Trophoblast cell (in vitro differentiated cells and primary cell): ENCODE results near the gene CNKSR3.
A peak's percentile ranks its signal among the peaks of the same experiment; 100 is the strongest.

ENCODE experiments used
- DNase-seq, 2 donors: peaks; one replicate each; pipeline ENCODE4 v3.0.0-alpha.2; 2016
- H2AFZ ChIP-seq: 2 replicates; pipeline ENCODE4 v1.6.1; 2013; ENCODE audit warnings: low read length, moderate library complexity, mild to moderate bottlenecking; ENCODE audit not compliant: insufficient read depth, poor library complexity
- H2AK5ac ChIP-seq: 2 replicates; pipeline ENCODE4 v1.6.1; 2013; ENCODE audit warnings: mild to moderate bottlenecking, low read length
- H2BK120ac ChIP-seq: 2 replicates; pipeline ENCODE4 v1.6.1; 2013; ENCODE audit warnings: low read length, mild to moderate bottlenecking, moderate library complexity; ENCODE audit not compliant: insufficient read depth, poor library complexity
- H2BK12ac ChIP-seq: 2 replicates; pipeline ENCODE4 v1.6.1; 2013; ENCODE audit warnings: mild to moderate bottlenecking, low read length, moderate library complexity
- H2BK5ac ChIP-seq: 2 replicates; pipeline ENCODE4 v1.6.1; 2013; ENCODE audit warnings: low read length, low read depth, moderate library complexity, mild to moderate bottlenecking; ENCODE audit not compliant: poor library complexity
- H3K14ac ChIP-seq: 2 replicates; pipeline ENCODE4 v1.6.1; 2013; ENCODE audit warnings: mild to moderate bottlenecking, low read length
- H3K18ac ChIP-seq: 2 replicates; pipeline ENCODE4 v1.6.1; 2013; ENCODE audit warnings: mild to moderate bottlenecking, low read length
- H3K23ac ChIP-seq: 2 replicates; pipeline ENCODE4 v1.6.1; 2013; ENCODE audit warnings: low read length
- H3K27ac ChIP-seq: 2 replicates; pipeline ENCODE4 v1.5.1; 2013; ENCODE audit warnings: low read depth, mild to moderate bottlenecking, inconsistent platforms, low read length, moderate library complexity
- H3K27me3 ChIP-seq: 2 replicates; pipeline ENCODE4 v1.6.1; 2013; ENCODE audit warnings: inconsistent platforms, mild to moderate bottlenecking, low read length, moderate library complexity; ENCODE audit not compliant: insufficient read depth
- H3K36me3 ChIP-seq, 2 experiments: 1 replicate in 1 of 2; 2 replicates in 1 of 2; pipeline ENCODE4 v1.6.1; 2013; ENCODE audit warnings: low read length in 2 of 2, mild to moderate bottlenecking in 2 of 2, moderate library complexity in 1 of 2; ENCODE audit not compliant: insufficient read depth in 2 of 2, control insufficient read depth in 1 of 2
- H3K4ac ChIP-seq: 2 replicates; pipeline ENCODE4 v1.6.1; 2013; ENCODE audit warnings: low read depth, mild to moderate bottlenecking, low read length, moderate library complexity
- H3K4me1 ChIP-seq, 2 experiments: 1 replicate in 1 of 2; 2 replicates in 1 of 2; pipeline ENCODE4 v1.6.1; 2013; ENCODE audit warnings: low read length in 2 of 2, mild to moderate bottlenecking in 2 of 2, moderate library complexity in 1 of 2; ENCODE audit not compliant: insufficient read depth in 2 of 2, control insufficient read depth in 1 of 2
- H3K4me2 ChIP-seq: 2 replicates; pipeline ENCODE4 v1.6.1; 2013; ENCODE audit warnings: inconsistent platforms, mild to moderate bottlenecking, low read length, moderate library complexity
- H3K4me3 ChIP-seq: 2 replicates; pipeline ENCODE4 v1.5.1; 2013; ENCODE audit warnings: mild to moderate bottlenecking, low read depth, low read length, inconsistent platforms
- H3K79me1 ChIP-seq: one replicate; pipeline ENCODE4 v1.6.1; 2013; ENCODE audit warnings: low read length
- H3K79me2 ChIP-seq: 2 replicates; pipeline ENCODE4 v1.6.1; 2013; ENCODE audit warnings: low read length, mild to moderate bottlenecking; ENCODE audit not compliant: control insufficient read depth, insufficient read depth, poor library complexity
- H3K9ac ChIP-seq: 2 replicates; pipeline ENCODE4 v1.6.1; 2013; ENCODE audit warnings: mild to moderate bottlenecking, low read length
- H3K9me3 ChIP-seq: 2 replicates; pipeline ENCODE4 v1.6.1; 2013; ENCODE audit warnings: low read depth, mild to moderate bottlenecking, control low read depth, inconsistent platforms, low read length; ENCODE audit not compliant: insufficient read depth
- H4K12ac ChIP-seq: 2 replicates; pipeline ENCODE4 v1.6.1; 2013; ENCODE audit warnings: low read depth, mild to moderate bottlenecking, low read length, moderate library complexity
- H4K8ac ChIP-seq: 2 replicates; pipeline ENCODE4 v1.6.1; 2013; ENCODE audit warnings: low read depth, mild to moderate bottlenecking, low read length, moderate library complexity
- H4K91ac ChIP-seq: one replicate; pipeline ENCODE4 v1.6.1; 2013; ENCODE audit warnings: low read depth, mild to moderate bottlenecking, low read length, moderate library complexity
- WGBS: extraction: QIAGEN DNeasy Blood & Tissue Kit; methylation state at CpG from one replicate; pipeline ENCODE4 v1.1.7; 2013; ENCODE audit warnings: missing lambda C conversion rate; ENCODE audit not compliant: insufficient read length, insufficient coverage; ENCODE audit errors: extremely low coverage; 5-methylcytosine and 5-hydroxymethylcytosine counted together

The CNKSR3 gene

DNA sequence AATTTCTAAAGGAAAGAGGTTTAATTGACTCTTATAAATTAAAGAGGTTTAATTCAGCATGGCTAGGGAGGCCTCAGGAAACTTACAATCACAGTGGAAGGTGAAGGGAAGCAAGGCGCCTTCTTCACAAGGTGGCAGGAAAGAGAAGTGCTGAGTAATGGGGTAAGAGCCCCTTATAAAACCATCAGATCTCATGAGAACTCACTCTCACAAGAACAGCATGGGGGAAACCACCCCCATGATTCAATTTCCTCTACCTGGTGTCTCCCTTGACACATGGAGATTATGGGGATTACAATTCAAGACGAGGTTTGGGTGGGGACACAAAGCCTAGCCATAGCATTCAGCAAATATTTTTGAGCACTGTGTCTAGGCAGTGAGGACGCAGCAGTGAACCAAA, 150.0 kb downstream of the CNKSR3 start:
- Histone ChIP-seq H3K36me3 (no peaks in the 10 kb centered on the region), H3K18ac (no peak overlapping the region), H4K8ac (no peak overlapping the region), H3K14ac (no peak overlapping the region), H3K23ac (no peak overlapping the region), H2BK12ac (no peak overlapping the region), H2BK5ac (no peak overlapping the region), H3K4me1 (no peaks in the 10 kb centered on the region), H3K79me1 (no peaks in the 10 kb centered on the region), H4K91ac (no peak overlapping the region), H2BK120ac (no peak overlapping the region), H3K4me2 (no peak overlapping the region), H2AFZ (no peak overlapping the region), H3K9ac (no peak overlapping the region), H2AK5ac (no peak overlapping the region), H3K79me2 (no peaks in the 10 kb centered on the region), H3K27me3 (no peaks in the 10 kb centered on the region), H3K27ac (no peak overlapping the region), H4K12ac (no peak overlapping the region), H3K4ac (no peak overlapping the region), H3K9me3 (no peaks in the 10 kb centered on the region), H3K4me3 (no peak overlapping the region)
- no CpG with 5 or more reads among the region's 3 CpGs for WGBS
- DNase-seq, result no peak

DNA sequence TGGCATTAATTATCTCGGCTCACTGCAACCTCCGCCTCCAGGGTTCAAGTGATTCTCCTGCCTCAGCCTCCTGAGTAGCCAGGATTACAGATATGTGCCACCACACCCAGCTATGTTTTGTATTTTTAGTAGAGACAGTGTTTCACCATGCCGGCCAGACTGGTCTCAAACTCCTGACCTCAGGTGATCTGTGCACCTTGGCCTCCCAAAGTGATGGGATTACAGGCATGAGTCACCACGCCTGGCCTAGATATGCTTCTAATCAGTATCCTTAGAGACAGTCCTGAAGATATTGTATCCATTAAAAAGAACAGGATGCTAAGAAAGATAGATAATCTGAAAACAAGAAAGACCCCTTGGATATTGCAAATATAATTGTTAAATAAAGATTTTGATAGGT, 150.8 kb downstream of the CNKSR3 start:
- no peak overlapping the region for H4K12ac ChIP-seq
- H2BK12ac ChIP-seq, result no peak overlapping the region
- H3K4me1 ChIP-seq, result no peaks in the 10 kb centered on the region
- H3K79me2 ChIP-seq, result no peaks in the 10 kb centered on the region
- peak; percentile 48 to 62 for DNase-seq
- WGBS, result no CpG with 5 or more reads among the region's 4 CpGs
- no peak overlapping the region for H3K14ac ChIP-seq
- no peak overlapping the region for H3K27ac ChIP-seq
- H3K18ac ChIP-seq, result no peak overlapping the region
- H4K8ac ChIP-seq, result no peak overlapping the region
- H3K4me3 ChIP-seq, result no peak overlapping the region
- H3K9me3 ChIP-seq, result no peaks in the 10 kb centered on the region
- H2BK5ac ChIP-seq, result no peak overlapping the region
- H3K9ac ChIP-seq, result no peak overlapping the region
- H3K79me1 ChIP-seq, result no peaks in the 10 kb centered on the region
- H2BK120ac ChIP-seq, result no peak overlapping the region
- H3K4me2 ChIP-seq, result no peak overlapping the region
- no peak overlapping the region for H2AFZ ChIP-seq
- no peaks in the 10 kb centered on the region for H3K36me3 ChIP-seq
- H3K27me3 ChIP-seq, result no peaks in the 10 kb centered on the region
- H4K91ac ChIP-seq, result no peak overlapping the region
- no peak overlapping the region for H3K23ac ChIP-seq
- H2AK5ac ChIP-seq, result no peak overlapping the region
- no peak overlapping the region for H3K4ac ChIP-seq

DNA sequence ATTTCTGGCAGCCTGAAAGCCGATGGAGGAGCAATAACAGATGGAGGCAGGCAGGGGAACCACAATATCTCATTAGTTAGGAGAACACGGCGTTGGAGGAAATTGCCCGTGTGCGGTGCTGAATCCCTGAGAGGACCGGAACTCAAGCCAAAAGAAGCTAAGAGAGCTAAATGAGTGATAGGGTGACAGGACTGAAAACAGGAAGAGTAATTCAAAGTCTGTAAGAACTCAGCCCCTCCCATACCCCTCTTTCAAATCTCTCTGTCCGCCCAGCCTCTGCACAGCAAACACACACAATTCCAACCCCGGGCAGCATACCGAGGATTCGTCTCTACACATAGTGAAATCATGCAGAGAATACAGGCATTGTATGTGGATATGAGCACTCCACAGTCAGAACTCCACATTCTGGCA, 151.3 kb downstream of the CNKSR3 start:
- Histone ChIP-seq H3K4me1 (no peaks in the 10 kb centered on the region), H2AFZ (no peak overlapping the region), H3K36me3 (no peaks in the 10 kb centered on the region), H3K79me2 (no peaks in the 10 kb centered on the region), H3K9me3 (no peaks in the 10 kb centered on the region), H3K4me3 (no peak overlapping the region), H3K23ac (no peak overlapping the region), H4K12ac (no peak overlapping the region), H2BK5ac (no peak overlapping the region), H3K4me2 (no peak overlapping the region), H4K91ac (no peak overlapping the region), H3K9ac (no peak overlapping the region), H3K18ac (no peak overlapping the region), H3K27me3 (no peaks in the 10 kb centered on the region), H4K8ac (no peak overlapping the region), H3K79me1 (no peaks in the 10 kb centered on the region), H3K4ac (no peak overlapping the region), H2AK5ac (no peak overlapping the region), H3K14ac (no peak overlapping the region), H2BK120ac (no peak overlapping the region), H3K27ac (no peak overlapping the region), H2BK12ac (no peak overlapping the region)
- no CpG with 5 or more reads among the region's 10 CpGs for WGBS
- DNase-seq, result peak in 1 of 2 donors; percentile 27

DNA sequence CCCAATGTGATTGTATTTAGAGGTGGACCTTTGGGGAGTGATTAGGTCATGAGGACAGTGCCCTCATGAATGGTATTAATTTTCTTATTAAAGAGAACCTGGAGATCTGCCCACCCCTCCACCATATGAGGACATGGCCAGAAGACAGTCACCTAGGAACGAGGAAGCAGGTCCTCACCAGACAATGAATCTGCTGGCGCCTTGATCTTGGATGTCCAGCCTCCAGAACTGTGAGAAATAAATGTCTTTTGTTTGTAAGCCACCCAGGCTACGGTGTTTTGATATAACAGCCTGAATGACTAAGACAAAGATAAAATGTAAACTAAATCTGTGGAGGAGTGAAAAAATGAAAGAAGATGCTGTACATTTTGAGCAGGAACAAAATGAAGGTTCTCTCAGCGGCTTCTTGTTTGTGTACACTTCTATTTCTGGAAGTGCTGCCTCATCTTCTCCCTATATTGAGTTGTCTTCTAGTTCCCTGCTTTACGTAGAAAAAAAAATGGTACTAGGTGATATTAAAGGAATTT, 152.4 kb downstream of the CNKSR3 start:
- Histone ChIP-seq H2AK5ac (no peak overlapping the region), H3K79me2 (no peaks in the 10 kb centered on the region), H3K4me2 (no peak overlapping the region), H4K8ac (no peak overlapping the region), H3K18ac (no peak overlapping the region), H3K23ac (no peak overlapping the region), H3K79me1 (no peaks in the 10 kb centered on the region), H4K91ac (no peak overlapping the region), H2BK5ac (no peak overlapping the region), H2BK12ac (no peak overlapping the region), H3K36me3 (no peaks in the 10 kb centered on the region), H4K12ac (no peak overlapping the region), H3K4me3 (no peak overlapping the region), H3K9ac (no peak overlapping the region), H3K27me3 (no peaks in the 10 kb centered on the region), H3K9me3 (no peaks in the 10 kb centered on the region), H3K4ac (no peak overlapping the region), H2AFZ (no peak overlapping the region), H3K27ac (no peak overlapping the region), H2BK120ac (no peak overlapping the region), H3K14ac (no peak overlapping the region), H3K4me1 (no peaks in the 10 kb centered on the region)
- WGBS, result no CpG with 5 or more reads among the region's 5 CpGs
- DNase-seq, result peak; percentile 21 to 51
